Lower leg skin (tissue), 4 donors: ENCODE data around the gene DPP8. TPM values are rescaled to one million over a fixed set of nuclear protein-coding genes. Genes with fewer than 3 reads are reported as not detected.

Experiments used
- DNase-seq, 2 donors: peaks; one replicate each; pipeline ENCODE4 v3.0.0-alpha.2; 2019; ENCODE audit warnings: low spot score in 2 of 2
- H3K4me3 ChIP-seq: fragments of 200-600 bp; sonication (generic); 2 replicates; pipeline ENCODE4 v1.5.1; 2017; ENCODE audit warnings: mild to moderate bottlenecking, low read depth; ENCODE audit not compliant: poor library complexity, severe bottlenecking
- CTCF ChIP-seq, 3 donors: fragments of 450-650 bp; IDR thresholded peaks; one replicate each; pipeline ENCODE4 v1.5.1; 2016; ENCODE audit warnings: antibody characterized with exemption in 3 of 3, mild to moderate bottlenecking in 3 of 3, moderate library complexity in 2 of 3
- POLR2A ChIP-seq, 2 donors: fragments of 450-650 bp; IDR thresholded peaks; one replicate each; pipeline ENCODE4 v1.6.1; 2016 to 2017; ENCODE audit warnings: antibody characterized with exemption in 2 of 2, mild to moderate bottlenecking in 1 of 2, moderate library complexity in 1 of 2
- WGBS, 2 donors: methylation state at CpG; one replicate each; pipeline ENCODE4 v1.1.5; 2018; 5-methylcytosine and 5-hydroxymethylcytosine counted together
- intact Hi-C: fragments of 100-400 bp; cut with DNase I; formaldehyde crosslinking; loops from one replicate; pipeline ENCODE4 v1.15.0; 2023; ENCODE audit warnings: low total_unique reads
- total RNA-seq, 4 donors: library from RNA; depleted of rRNA; stranded (reverse); fragments of >200 nt; gene quantifications; one replicate each; pipeline ENCODE4 v1.1.0, GENCODE V29; 2016

DPP8 gene
- total RNA-seq, 4 donors from 2014 or later, result 23.3 to 35.4 (median 31.1) TPM

DNA sequence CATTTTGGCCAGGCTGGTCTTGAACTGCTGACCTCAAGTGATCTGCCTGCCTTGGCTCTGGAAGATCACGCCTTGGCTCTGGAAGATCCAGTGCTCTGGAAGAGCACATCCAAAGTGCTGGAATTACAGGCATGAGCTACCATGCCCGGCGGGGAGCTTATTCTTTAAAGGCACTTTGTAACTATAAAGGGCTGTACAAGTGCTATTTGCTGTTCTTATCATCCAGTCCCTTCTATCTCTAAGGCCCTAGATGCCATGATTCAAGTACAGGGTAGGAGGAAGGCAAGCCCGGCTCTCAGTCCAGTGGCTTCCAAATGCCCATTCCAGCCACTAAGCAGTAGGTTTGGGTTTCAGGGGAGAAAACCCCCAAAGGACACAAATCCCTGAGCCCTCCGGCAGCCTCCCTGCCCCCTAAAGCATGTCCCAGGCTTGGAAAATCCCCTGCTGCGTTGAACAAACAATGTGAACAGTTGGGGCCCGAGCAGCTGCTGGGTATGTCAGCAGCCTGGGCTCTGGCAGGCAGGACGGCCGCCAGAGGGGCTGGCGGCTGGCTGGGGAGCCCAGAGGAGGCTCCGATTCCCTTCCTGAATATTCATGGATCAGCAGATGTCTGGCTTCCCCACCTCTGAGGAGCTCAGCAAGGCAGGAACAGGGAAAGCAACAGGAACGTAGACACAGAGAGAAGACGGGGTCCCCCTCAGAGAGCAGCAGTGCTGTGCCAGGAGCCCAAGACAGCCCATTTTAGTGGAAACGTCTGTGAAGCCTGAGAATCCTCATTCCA lies 102.5 kb downstream of the DPP8 start:
- intact Hi-C loops, result no loop called here
- no peak for DNase-seq
- H3K4me3 ChIP-seq, result no peak overlapping the region
- no peak for TF ChIP-seq POLR2A (IDR thresholded peaks at IDR 0.05)
- TF ChIP-seq CTCF (IDR thresholded peaks at IDR 0.05), result no peak
- 61 to 64% methylated on average over 10 to 14 of the region's 14 CpGs for WGBS, 2 donors

DNA sequence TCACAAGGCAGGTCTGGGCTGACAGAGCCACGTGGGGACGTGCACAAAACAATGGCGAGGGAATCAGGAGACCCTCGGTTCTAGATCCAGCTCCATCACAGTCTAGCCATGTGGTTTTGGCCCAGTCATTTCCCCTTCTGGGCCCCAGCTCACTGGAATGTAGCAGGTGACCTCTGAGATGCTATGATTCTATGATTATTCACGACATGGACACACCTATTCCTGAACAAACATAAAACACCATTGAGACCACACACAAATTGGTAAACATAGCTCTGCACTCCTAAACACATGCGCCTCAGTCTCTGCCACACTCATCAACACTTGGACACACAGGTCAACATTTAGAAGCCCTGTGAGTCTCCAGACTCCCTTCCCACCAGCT lies 103.7 kb downstream of the DPP8 start:
- WGBS, 2 donors, result 81 to 91% methylated on average over 6 of the region's 6 CpGs
- intact Hi-C loops, result no loop called here
- no peak overlapping the region for H3K4me3 ChIP-seq
- TF ChIP-seq CTCF (IDR thresholded peaks at IDR 0.05), result no peak
- no peak for TF ChIP-seq POLR2A (IDR thresholded peaks at IDR 0.05)
- no peak for DNase-seq

- TF ChIP-seq CTCF (IDR thresholded peaks at IDR 0.05) (no peak), POLR2A (IDR thresholded peaks at IDR 0.05) (no peak)
- H3K4me3 ChIP-seq, result no peak overlapping the region
- no peak for DNase-seq
- intact Hi-C loops, result no loop called here
Measured at GRCh38 chr15:65413051-65413759, 104.3 kb downstream of the DPP8 start.

GRCh38 chr15:65412556-65412955 lies 104.9 kb downstream of the DPP8 start:
- 23 to 27% methylated on average over 1 of the region's 1 CpG for WGBS, 2 donors
- TF ChIP-seq CTCF (IDR thresholded peaks at IDR 0.05) (no peak), POLR2A (IDR thresholded peaks at IDR 0.05) (no peak)
- intact Hi-C loops, result no loop called here
- H3K4me3 ChIP-seq, result no peak overlapping the region
- no peak for DNase-seq

DNA sequence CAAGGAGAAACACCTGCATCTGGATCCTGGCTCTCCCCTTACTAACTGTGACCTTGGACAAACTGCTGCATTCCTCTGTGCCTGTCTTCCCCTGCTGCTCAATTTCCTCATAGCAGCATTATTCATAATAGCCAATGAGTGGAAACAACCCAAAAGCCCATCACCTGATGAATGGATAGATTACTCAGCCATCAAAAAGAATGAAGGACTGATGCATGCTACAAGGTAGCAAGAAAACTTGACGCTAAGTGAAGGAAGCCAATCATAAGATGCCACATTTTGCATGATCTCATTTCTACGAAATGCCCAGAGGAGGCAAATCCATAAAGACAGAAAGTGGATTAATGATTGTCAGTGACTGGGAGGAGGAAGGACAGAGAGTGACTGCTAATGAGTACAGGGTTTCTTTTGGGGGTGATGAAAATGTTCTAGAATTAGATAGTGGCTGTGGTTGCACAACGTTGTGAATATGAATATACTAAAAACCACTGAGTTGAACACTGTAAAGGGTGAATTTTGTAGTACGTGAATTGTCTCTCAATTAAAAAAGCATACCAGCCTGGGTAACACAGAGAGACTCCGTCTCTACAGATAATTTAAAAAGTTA lies 105.9 kb downstream of the DPP8 start:
- no peak overlapping the region for H3K4me3 ChIP-seq
- 63 to 80% methylated on average over 5 of the region's 5 CpGs for WGBS, 2 donors
- intact Hi-C loops, result no loop called here
- TF ChIP-seq CTCF (IDR thresholded peaks at IDR 0.05), result no peak
- TF ChIP-seq POLR2A (IDR thresholded peaks at IDR 0.05), result no peak
- DNase-seq, result no peak
